Measurements from ENCODE around the gene BCAN.

GRCh38 chr1:156657741-156658319, 15.9 kb downstream of the BCAN start:
- TF ChIP-seq CTCF (IDR thresholded peaks at IDR 0.05) (no peak), POLR2A (IDR thresholded peaks at IDR 0.05; ENCODE audit: low read depth) (no peak)
